ENCODE measurements around the gene ABCC6. TPM values are rescaled to one million over a fixed set of nuclear protein-coding genes. Genes with fewer than 3 reads are reported as not detected.
"Not testable (repeated sequence)": the region's sequence is repeated elsewhere in the genome, so short reads cannot be mapped to it uniquely, and the experiment has no call there.

ABCC6 gene
- total and polyA plus RNA-seq, 2 of the 4 experiments (the other 2 are of a cell fraction) = 0.36 to 1.3 TPM

GRCh38 chr16:16213863-16214293 is 9.4 kb downstream of the ABCC6 start:
- H3K27me3 ChIP-seq (ENCODE audit: control insufficient read depth, insufficient read depth, low read length); H2BK120ac ChIP-seq (ENCODE audit: low read depth, low read length); H4K5ac ChIP-seq (ENCODE audit: low read depth, low read length); H4K8ac ChIP-seq (ENCODE audit: low read depth in 2 of 2, low read length in 2 of 2); H3K9me1 ChIP-seq (ENCODE audit: insufficient read depth, low read length); H4K20me1 ChIP-seq (ENCODE audit: insufficient read depth, low read length); H2AK5ac ChIP-seq (ENCODE audit: low read depth, low read length); H3K14ac ChIP-seq (replicated peaks; ENCODE audit: low read depth, low read length); H3K36me3 ChIP-seq (ENCODE audit: control insufficient read depth, insufficient read depth, low read length); H3K4me2 ChIP-seq (ENCODE audit: low read depth, low read length); POLR2A ChIA-PET (ENCODE audit: unreplicated experiment); H3K23ac ChIP-seq (ENCODE audit: low read depth, low read length); intact Hi-C loops (cut with micrococcal nuclease); CTCF ChIA-PET; H3K4me1 ChIP-seq (ENCODE audit: control insufficient read depth, insufficient read depth, low read length); H3K18ac ChIP-seq (ENCODE audit: low read depth, low read length); H2AK9ac ChIP-seq (replicated peaks; ENCODE audit: low read depth, low read length, poor library complexity); H3K9ac ChIP-seq (ENCODE audit: low read depth, low read length); in situ Hi-C loops (cut with MboI; ENCODE audit: low sequenced_read_pairs); dilution Hi-C loops (cut with HindIII; ENCODE audit: low sequenced_read_pairs, unreplicated experiment); H3K56ac ChIP-seq (ENCODE audit: extremely low read depth, insufficient read depth, low read length); H2BK5ac ChIP-seq (ENCODE audit: low read depth, low read length, poor library complexity, severe bottlenecking); H2BK15ac ChIP-seq (ENCODE audit: low read depth, low read length); H3K4ac ChIP-seq (ENCODE audit: low read depth, low read length); H4K91ac ChIP-seq (ENCODE audit: insufficient read depth, low read depth, low read length); H3K9me3 ChIP-seq (ENCODE audit: control insufficient read depth, insufficient read depth, low read length); H3K27ac ChIP-seq (ENCODE audit: insufficient read depth, low read length); H2AFZ ChIP-seq (replicated peaks; ENCODE audit: low read length, poor library complexity); BruUV-seq (replicated peaks); H3K4me3 ChIP-seq (ENCODE audit: insufficient read depth, low read depth, low read length); H3K79me1 ChIP-seq (ENCODE audit: low read depth in 1 of 2, low read length in 2 of 2); H2BK20ac ChIP-seq (ENCODE audit: low read depth, low read length): not testable (repeated sequence)
- ATAC-seq (ENCODE audit: low read depth) (peak; percentile 88), DNase-seq (peak; percentile 56)
- peak; percentile 33; the same call in 1 of the 2 replicates for TF ChIP-seq CEBPB (IDR thresholded peaks at IDR 0.05; ENCODE audit: low read depth, low read length)
- no CpG with 5 or more reads among the region's 4 CpGs for WGBS, 2 experiments (ENCODE audit: extremely low coverage in 2 of 2, insufficient read length in 1 of 2)

GRCh38 chr16:16211404-16211803 is 11.9 kb downstream of the ABCC6 start:
- H3K9ac ChIP-seq (ENCODE audit: low read depth, low read length); H3K27ac ChIP-seq (ENCODE audit: insufficient read depth, low read length); H2AFZ ChIP-seq (replicated peaks; ENCODE audit: low read length, poor library complexity); H3K23ac ChIP-seq (ENCODE audit: low read depth, low read length); H3K4me2 ChIP-seq (ENCODE audit: low read depth, low read length); H2AK5ac ChIP-seq (ENCODE audit: low read depth, low read length); H3K56ac ChIP-seq (ENCODE audit: extremely low read depth, insufficient read depth, low read length); in situ Hi-C loops (cut with MboI; ENCODE audit: low sequenced_read_pairs); H4K20me1 ChIP-seq (ENCODE audit: insufficient read depth, low read length); H2BK15ac ChIP-seq (ENCODE audit: low read depth, low read length); ATAC-seq (ENCODE audit: low read depth); dilution Hi-C loops (cut with HindIII; ENCODE audit: low sequenced_read_pairs, unreplicated experiment); H2AK9ac ChIP-seq (replicated peaks; ENCODE audit: low read depth, low read length, poor library complexity); H2BK120ac ChIP-seq (ENCODE audit: low read depth, low read length); CTCF ChIA-PET; H3K9me1 ChIP-seq (ENCODE audit: insufficient read depth, low read length); H3K4ac ChIP-seq (ENCODE audit: low read depth, low read length); DNase-seq; H4K5ac ChIP-seq (ENCODE audit: low read depth, low read length); H3K4me1 ChIP-seq (ENCODE audit: control insufficient read depth, insufficient read depth, low read length); H3K79me1 ChIP-seq (ENCODE audit: low read depth in 1 of 2, low read length in 2 of 2); POLR2A ChIA-PET (ENCODE audit: unreplicated experiment); H3K36me3 ChIP-seq (ENCODE audit: control insufficient read depth, insufficient read depth, low read length); H4K8ac ChIP-seq (ENCODE audit: low read depth in 2 of 2, low read length in 2 of 2); H2BK5ac ChIP-seq (ENCODE audit: low read depth, low read length, poor library complexity, severe bottlenecking); H2BK20ac ChIP-seq (ENCODE audit: low read depth, low read length); H3K4me3 ChIP-seq (ENCODE audit: insufficient read depth, low read depth, low read length); H3K14ac ChIP-seq (replicated peaks; ENCODE audit: low read depth, low read length); H3K27me3 ChIP-seq (ENCODE audit: control insufficient read depth, insufficient read depth, low read length); intact Hi-C loops (cut with micrococcal nuclease); H4K91ac ChIP-seq (ENCODE audit: insufficient read depth, low read depth, low read length); H3K9me3 ChIP-seq (ENCODE audit: control insufficient read depth, insufficient read depth, low read length); BruUV-seq (replicated peaks); H3K18ac ChIP-seq (ENCODE audit: low read depth, low read length): not testable (repeated sequence)
- no CpG with 5 or more reads among the region's 1 CpG for WGBS, 2 experiments (ENCODE audit: extremely low coverage in 2 of 2, insufficient read length in 1 of 2)

Data from IMR-90 (cell line).